ENCODE results near the gene MRPL32. TPM values are rescaled to one million over a fixed set of nuclear protein-coding genes. Genes with fewer than 3 reads are reported as not detected.
A peak's percentile ranks its signal among the peaks of the same experiment; 100 is the strongest.
"Not testable (repeated sequence)": the region's sequence is repeated elsewhere in the genome, so short reads cannot be mapped to it uniquely, and the experiment has no call there.

The MRPL32 gene
- 10 to 100 TPM; 30.2 to 58.8 (median 34.5) TPM for total RNA-seq

- Histone ChIP-seq H3K4me1 (peaks cover 3 to 64% (median 31%) of the 10 kb centered on the region in 4 donors), H3K9me3 (no peaks in the 10 kb centered on the region), H3K36me3 (peaks cover 0 to 24% (median 0%) of the 10 kb centered on the region in 3 donors), H3K27me3 (no peaks in the 10 kb centered on the region), H3K4me3 (peak within 1 kb of the TSS; percentile 63 to 90 (median 78)), H3K27ac (peak within 1 kb of the TSS; percentile 64 to 88 (median 82))
- TF ChIP-seq POLR2A (IDR thresholded peaks at IDR 0.05) (peak in 1 of 2 donors; percentile 72), EP300 (IDR thresholded peaks at IDR 0.05) (peak; percentile 82 to 90), CTCF (IDR thresholded peaks at IDR 0.05) (no peak)
- WGBS, 2 donors, result 0% methylated on average over 55 to 56 of the region's 56 CpGs
- peak; percentile 90 to 92 for DNase-seq (ENCODE audit: low spot score in 2 of 2)
Observed at GRCh38 chr7:42931834-42932651, at the start of gene MRPL32, which contains the start of gene PSMA2. TSS of gene MRPL32 (plus strand) at chr7:42932376. CDS start at chr7:42932387, 11 bp downstream. TSS of gene PSMA2 (minus strand) at chr7:42932174. CDS start at chr7:42932158, 16 bp downstream.

- H3K36me3 ChIP-seq, result no peaks in the 10 kb centered on the region
- WGBS, 2 donors, result 90 to 100% methylated on average over 1 to 6 of the region's 6 CpGs
- H3K4me3 ChIP-seq, result no peak overlapping the region
- H3K4me1 ChIP-seq, result peaks cover 0 to 9% (median 0%) of the 10 kb centered on the region in 4 donors
- no peaks in the 10 kb centered on the region for H3K27me3 ChIP-seq
- no peaks in the 10 kb centered on the region for H3K9me3 ChIP-seq
- TF ChIP-seq POLR2A (IDR thresholded peaks at IDR 0.05) (no peak), CTCF (IDR thresholded peaks at IDR 0.05) (no peak), EP300 (IDR thresholded peaks at IDR 0.05) (no peak)
- DNase-seq (ENCODE audit: low spot score in 2 of 2), result no peak
- no peak overlapping the region for H3K27ac ChIP-seq
Observed at GRCh38 chr7:42883950-42884349, 48.2 kb upstream of the MRPL32 start.

- not testable (repeated sequence) for H3K27me3 ChIP-seq; DNase-seq (ENCODE audit: low spot score in 2 of 2); H3K9me3 ChIP-seq; H3K27ac ChIP-seq; H3K4me3 ChIP-seq; H3K36me3 ChIP-seq
- 92 to 93% methylated on average over 8 of the region's 8 CpGs for WGBS, 2 donors
- H3K4me1 ChIP-seq, result peaks cover 0 to 17% (median 3%) of the 10 kb centered on the region in 4 donors
Observed at GRCh38 chr7:42885183-42885582, 47.0 kb upstream of the MRPL32 start.

GRCh38 chr7:42886129-42886528 is 46.0 kb upstream of the MRPL32 start:
- DNase-seq (ENCODE audit: low spot score in 2 of 2), result no peak
- Histone ChIP-seq H3K9me3 (no peaks in the 10 kb centered on the region), H3K4me3 (no peak overlapping the region), H3K36me3 (no peaks in the 10 kb centered on the region), H3K27ac (no peak overlapping the region), H3K27me3 (no peaks in the 10 kb centered on the region), H3K4me1 (peaks cover 0 to 17% (median 3%) of the 10 kb centered on the region in 4 donors)
- TF ChIP-seq EP300 (IDR thresholded peaks at IDR 0.05), result no peak
- peak in 2 of 5 experiments; percentile 8 to 34 for TF ChIP-seq CTCF (IDR thresholded peaks at IDR 0.05)
- no peak for TF ChIP-seq POLR2A (IDR thresholded peaks at IDR 0.05)
- 87 to 89% methylated on average over 2 of the region's 2 CpGs for WGBS, 2 donors

- no peaks in the 10 kb centered on the region for H3K36me3 ChIP-seq
- H3K27me3 ChIP-seq, result no peaks in the 10 kb centered on the region
- no peak overlapping the region for H3K4me3 ChIP-seq
- no peaks in the 10 kb centered on the region for H3K9me3 ChIP-seq
- TF ChIP-seq CTCF (IDR thresholded peaks at IDR 0.05), result no peak
- no peak for TF ChIP-seq EP300 (IDR thresholded peaks at IDR 0.05)
- no peak overlapping the region for H3K27ac ChIP-seq
- DNase-seq (ENCODE audit: low spot score in 2 of 2), result no peak
- H3K4me1 ChIP-seq, result peaks cover 0 to 17% (median 3%) of the 10 kb centered on the region in 4 donors
Observed at GRCh38 chr7:42886893-42887505, 45.2 kb upstream of the MRPL32 start.
